ENCODE results near the gene ABHD14A. TPM values are rescaled to one million over a fixed set of nuclear protein-coding genes. Genes with fewer than 3 reads are reported as not detected.

The ABHD14A gene
- polyA plus RNA-seq, 6 donors from 2014 or later = 32.9 to 66.0 (median 40.4) TPM

DNA sequence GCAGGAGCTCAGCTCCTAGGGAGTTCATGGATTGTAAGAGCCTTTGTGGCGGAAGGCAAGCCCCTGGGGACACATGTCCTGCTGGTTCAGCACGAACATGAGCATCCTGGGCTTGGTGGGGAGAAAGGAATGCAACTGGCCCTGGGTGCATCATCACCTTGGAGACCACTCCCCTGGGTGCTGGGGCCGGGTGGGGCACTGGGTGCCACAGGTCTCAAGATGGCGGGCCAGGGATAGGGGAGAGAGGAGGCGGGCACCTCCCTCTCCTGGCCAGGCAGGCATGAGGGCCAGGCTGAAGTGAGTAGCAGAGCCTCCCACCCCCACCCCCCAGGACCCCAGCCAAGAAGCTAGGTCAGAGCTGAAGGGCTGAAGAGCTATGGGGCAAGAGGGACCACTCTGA lies 8.4 kb upstream of the ABHD14A start:
- H3K27me3 Mint-ChIP-seq = peaks cover 0 to 15% (median 4%) of the 10 kb centered on the region in 3 donors
- no peaks in the 10 kb centered on the region for H3K9me3 Mint-ChIP-seq
- DNase-seq = no peak
- peak overlapping the region; percentile 65 to 90 (median 88) for H3K4me3 Mint-ChIP-seq
- H3K4me1 Mint-ChIP-seq = peaks cover 16 to 32% (median 18%) of the 10 kb centered on the region in 3 donors
- H3K36me3 Mint-ChIP-seq = no peaks in the 10 kb centered on the region
- ATAC-seq (ENCODE audit: low read depth in 2 of 2) = no peak
- peak overlapping the region in 1 of 6 donors; percentile 79 for H3K27ac Mint-ChIP-seq

DNA sequence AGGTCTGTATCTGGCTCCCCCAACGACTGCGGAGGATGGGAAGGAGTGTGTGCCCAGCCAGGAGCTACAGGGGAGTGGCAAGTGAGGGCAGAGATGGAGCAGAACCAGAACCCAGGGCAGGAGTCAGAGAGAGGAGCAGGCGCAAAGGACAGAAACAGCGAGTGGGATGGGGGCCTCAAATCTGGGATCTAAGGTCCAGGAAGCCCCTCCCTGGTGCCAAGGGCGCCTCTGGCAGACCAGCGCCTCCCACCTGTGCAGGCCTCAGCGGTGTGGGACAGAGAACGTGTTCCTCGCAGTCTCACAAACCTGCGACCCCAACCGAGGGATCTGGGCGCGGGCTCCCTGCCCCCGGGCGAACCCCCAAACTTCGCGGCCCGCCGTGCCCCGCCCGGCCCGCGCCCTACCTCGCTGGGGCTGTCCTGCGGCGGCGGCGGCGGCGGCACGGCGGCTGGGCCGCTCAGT lies 7.9 kb upstream of the ABHD14A start:
- H3K36me3 Mint-ChIP-seq = no peaks in the 10 kb centered on the region
- H3K9me3 Mint-ChIP-seq = no peaks in the 10 kb centered on the region
- ATAC-seq (ENCODE audit: low read depth in 2 of 2) = peak; percentile 74 to 75
- peaks cover 0 to 15% (median 0%) of the 10 kb centered on the region in 3 donors for H3K27me3 Mint-ChIP-seq
- peak overlapping the region in 1 of 6 donors; percentile 79 for H3K27ac Mint-ChIP-seq
- H3K4me3 Mint-ChIP-seq = peak overlapping the region; percentile 65 to 90 (median 88)
- peaks cover 16 to 32% (median 18%) of the 10 kb centered on the region in 3 donors for H3K4me1 Mint-ChIP-seq
- DNase-seq = peak; percentile 27

DNA sequence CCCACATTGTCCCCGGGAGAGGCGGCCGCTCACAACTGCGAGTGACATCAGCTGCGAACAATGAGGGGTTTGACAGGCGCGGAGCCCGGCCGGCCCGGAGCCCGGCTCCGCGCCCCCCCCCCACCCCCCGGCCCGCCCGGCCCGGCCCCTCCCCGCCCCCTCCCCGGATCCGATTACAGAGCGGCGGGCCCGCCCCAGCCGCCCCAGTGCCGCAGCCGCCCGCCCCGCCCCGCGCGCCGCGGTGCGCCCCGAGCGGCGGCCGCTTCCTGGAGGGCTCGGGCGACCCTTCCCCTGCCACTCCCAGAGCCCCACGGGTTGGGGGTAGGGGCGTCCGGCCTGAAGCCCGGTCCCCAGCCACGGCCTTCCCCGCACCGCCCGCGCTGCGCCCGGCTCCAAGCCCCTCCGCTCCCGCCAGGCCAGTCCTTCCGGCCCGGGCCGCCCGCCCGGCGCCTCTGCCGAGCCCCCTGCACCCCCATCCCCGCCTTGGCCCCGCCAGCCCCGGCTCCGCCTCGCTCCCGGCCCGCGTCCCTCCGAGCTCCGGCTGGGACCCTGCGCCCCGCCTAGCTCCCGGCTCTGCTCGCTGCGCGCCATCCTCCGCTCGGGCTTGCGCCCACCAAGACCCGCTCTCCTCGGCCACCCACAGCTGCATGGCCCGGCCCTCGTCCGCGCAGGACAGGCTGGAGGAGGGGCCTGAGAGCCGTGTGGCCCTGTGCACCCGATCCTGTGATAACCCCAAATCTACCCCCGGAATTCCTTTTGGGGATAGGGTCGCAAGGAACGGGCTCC lies 7.3 kb upstream of the ABHD14A start, which contains the start of gene PCBP4:
Gene PCBP4, minus strand, starts transcription at position 71 of the 786 bp plus-strand sequence. CDS start 6,214 bp downstream, outside the sequence.
- peak; percentile 67 to 76 for ATAC-seq (ENCODE audit: low read depth in 2 of 2)
- H3K4me1 Mint-ChIP-seq = peaks cover 18 to 32% (median 19%) of the 10 kb centered on the region in 3 donors
- DNase-seq = peak; percentile 22

DNA sequence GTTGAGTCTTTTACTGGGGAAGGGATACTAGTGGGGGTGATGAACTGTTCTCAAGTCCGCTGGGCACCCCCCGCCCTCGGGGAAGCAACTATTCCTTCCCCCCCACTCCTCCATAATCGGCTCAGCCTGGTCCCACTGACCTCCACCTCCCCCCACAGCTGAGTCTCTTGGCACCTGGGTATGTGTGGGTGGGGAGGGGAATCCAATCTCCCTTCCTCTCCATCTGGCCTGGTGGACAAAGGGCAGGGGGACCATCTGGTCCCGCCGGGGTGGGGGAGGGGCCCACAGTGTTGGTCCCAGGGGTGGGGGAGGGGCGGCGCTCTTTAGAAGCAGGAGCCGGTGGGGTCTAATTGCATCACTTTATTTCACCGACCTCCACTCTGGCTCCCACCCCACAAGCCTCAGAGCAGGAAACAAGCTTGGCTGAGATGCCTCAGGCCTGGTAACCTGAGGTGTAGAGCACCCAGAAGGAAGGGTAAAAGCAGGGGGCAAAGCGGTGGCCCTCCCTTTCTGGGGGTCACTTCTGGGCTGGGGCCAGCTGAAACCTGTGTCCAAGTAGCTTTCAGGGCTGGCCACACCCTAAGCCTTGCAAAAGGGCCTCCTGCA lies 6.6 kb upstream of the ABHD14A start:
- Mint-ChIP-seq H3K27ac (peak overlapping the region in 1 of 6 donors; percentile 85), H3K9me3 (no peaks in the 10 kb centered on the region), H3K4me3 (peak overlapping the region; percentile 70 to 95 (median 90)), H3K4me1 (peaks cover 18 to 32% (median 22%) of the 10 kb centered on the region in 3 donors), H3K36me3 (no peaks in the 10 kb centered on the region), H3K27me3 (peaks cover 0 to 15% (median 0%) of the 10 kb centered on the region in 3 donors)
- ATAC-seq (ENCODE audit: low read depth in 2 of 2) = no peak
- no peak for DNase-seq

More for the DNA sequence above, 7.3 kb upstream of the ABHD14A start, which contains the start of gene PCBP4:
- peaks cover 0 to 15% (median 0%) of the 10 kb centered on the region in 3 donors for H3K27me3 Mint-ChIP-seq
- peak within 1 kb of the TSS in 1 of 6 donors; percentile 85 for H3K27ac Mint-ChIP-seq
- H3K4me3 Mint-ChIP-seq = peak within 1 kb of the TSS; percentile 78 to 95 (median 90)
- H3K9me3 Mint-ChIP-seq = no peaks in the 10 kb centered on the region
- H3K36me3 Mint-ChIP-seq = no peaks in the 10 kb centered on the region

DNA sequence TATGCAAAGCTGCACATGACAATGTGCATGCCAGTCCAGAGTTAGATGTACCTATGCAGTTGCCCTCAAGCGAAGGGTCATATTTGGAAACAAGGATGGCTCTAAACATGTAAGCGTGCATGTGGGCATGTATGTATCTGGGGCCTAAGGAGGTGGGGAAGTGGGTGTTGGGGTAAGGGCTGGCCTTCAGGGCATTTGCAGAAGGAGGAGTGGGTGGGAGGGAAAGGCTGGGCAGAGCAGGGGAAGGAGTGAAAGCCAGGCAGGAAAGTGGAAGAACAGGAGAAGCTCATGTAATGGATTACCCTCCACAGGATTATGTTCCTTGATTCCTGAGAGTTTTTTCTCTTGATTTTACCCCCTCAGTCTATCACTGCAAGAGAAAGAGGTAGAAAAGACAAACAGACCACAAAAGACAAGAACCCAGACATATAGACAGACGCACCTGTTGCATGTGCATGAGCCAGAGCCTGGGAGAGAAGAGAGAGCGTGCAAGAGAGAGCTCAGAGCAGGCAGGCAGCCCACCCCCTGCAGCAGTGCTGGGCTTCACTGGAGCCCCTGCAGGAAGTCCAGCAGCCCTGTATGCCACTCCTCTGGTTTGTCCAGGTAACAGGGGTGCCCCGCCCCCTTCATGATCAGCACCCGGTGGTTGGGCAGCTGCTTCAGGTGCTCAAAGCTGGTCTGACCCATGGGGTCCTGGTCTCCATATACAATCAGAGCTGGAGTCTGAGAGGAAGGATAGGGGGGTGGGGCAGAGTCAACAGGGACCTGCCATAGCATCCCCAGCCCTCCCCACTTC lies 5.8 kb upstream of the ABHD14A start:
- peak overlapping the region in 6 of 8 donors; percentile 32 to 93 (median 63) for H3K4me3 Mint-ChIP-seq
- H3K9me3 Mint-ChIP-seq = no peaks in the 10 kb centered on the region
- H3K27ac Mint-ChIP-seq = peak overlapping the region in 3 of 6 donors; percentile 13 to 70 (median 20)
- H3K27me3 Mint-ChIP-seq = peaks cover 0 to 15% (median 0%) of the 10 kb centered on the region in 3 donors
- ATAC-seq (ENCODE audit: low read depth in 2 of 2) (no peak), DNase-seq (no peak)
- peaks cover 18 to 39% (median 30%) of the 10 kb centered on the region in 3 donors for H3K4me1 Mint-ChIP-seq
- no peaks in the 10 kb centered on the region for H3K36me3 Mint-ChIP-seq

DNA sequence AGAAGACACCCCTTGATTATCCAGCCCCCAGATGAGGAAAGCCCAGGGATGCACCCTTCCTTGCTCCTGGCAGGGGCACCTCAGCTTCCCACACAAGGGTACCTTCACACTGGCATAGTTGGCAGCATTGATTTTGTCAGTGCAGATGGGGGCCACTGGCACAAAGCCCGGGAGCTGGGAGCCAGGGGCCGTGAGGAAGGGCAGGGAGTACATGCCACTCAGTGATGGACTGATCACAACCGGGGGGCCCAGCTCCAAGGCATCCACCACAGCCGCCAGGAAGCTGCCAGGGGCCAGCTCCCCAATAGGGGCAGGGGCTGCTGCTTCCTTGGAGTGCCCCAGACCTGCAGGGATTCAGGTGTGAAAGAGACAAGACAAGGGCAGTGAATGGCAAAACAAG lies 5.0 kb upstream of the ABHD14A start:
- no peaks in the 10 kb centered on the region for H3K9me3 Mint-ChIP-seq
- H3K4me1 Mint-ChIP-seq = peaks cover 18 to 43% (median 37%) of the 10 kb centered on the region in 3 donors
- DNase-seq = no peak
- no peak overlapping the region for H3K27ac Mint-ChIP-seq
- H3K36me3 Mint-ChIP-seq = no peaks in the 10 kb centered on the region
- peaks cover 0 to 10% (median 0%) of the 10 kb centered on the region in 3 donors for H3K27me3 Mint-ChIP-seq
- peak overlapping the region in 1 of 8 donors; percentile 70 for H3K4me3 Mint-ChIP-seq
- ATAC-seq (ENCODE audit: low read depth in 2 of 2) = no peak

DNA sequence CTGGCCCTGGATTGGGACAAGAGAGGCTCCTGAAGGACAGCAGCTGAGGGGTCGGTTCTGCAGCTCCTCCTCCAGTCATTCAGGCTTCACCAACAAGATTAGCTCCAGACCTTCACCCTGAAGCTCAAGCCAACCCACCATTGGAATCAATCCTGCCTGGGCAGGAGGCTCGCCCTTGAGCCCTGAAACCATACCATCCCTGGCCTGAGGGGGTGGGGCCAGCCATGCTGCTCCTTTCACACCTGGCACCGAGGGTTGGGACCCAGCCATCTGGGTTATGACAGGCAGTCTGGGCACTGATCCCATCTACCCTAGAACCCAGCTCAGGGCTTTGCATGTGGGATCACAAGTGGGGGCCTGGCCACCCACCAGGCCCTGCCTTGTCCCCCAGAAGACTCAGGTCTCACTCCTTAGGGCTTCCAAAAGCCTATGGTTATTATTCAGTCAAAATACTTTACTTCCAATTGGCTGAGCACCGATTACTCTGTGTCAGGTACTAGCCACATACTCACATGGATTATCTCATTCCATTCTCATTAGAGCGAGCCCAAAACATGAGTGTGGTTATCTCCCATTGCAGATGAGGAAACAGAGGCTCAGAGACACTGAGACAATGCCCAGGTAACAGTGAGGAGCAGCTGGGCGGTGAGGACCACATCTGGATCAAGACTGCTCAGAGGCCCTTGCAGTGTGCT lies 4.1 kb upstream of the ABHD14A start:
- peaks cover 0 to under 1% (median 0%) of the 10 kb centered on the region in 3 donors for H3K27me3 Mint-ChIP-seq
- H3K4me3 Mint-ChIP-seq = peak overlapping the region in 4 of 8 donors; percentile 29 to 83 (median 60)
- H3K4me1 Mint-ChIP-seq = peaks cover 20 to 51% (median 39%) of the 10 kb centered on the region in 3 donors
- no peak for ATAC-seq (ENCODE audit: low read depth in 2 of 2)
- peak overlapping the region in 1 of 6 donors; percentile 44 for H3K27ac Mint-ChIP-seq
- no peak for DNase-seq
- H3K9me3 Mint-ChIP-seq = no peaks in the 10 kb centered on the region
- H3K36me3 Mint-ChIP-seq = no peaks in the 10 kb centered on the region

DNA sequence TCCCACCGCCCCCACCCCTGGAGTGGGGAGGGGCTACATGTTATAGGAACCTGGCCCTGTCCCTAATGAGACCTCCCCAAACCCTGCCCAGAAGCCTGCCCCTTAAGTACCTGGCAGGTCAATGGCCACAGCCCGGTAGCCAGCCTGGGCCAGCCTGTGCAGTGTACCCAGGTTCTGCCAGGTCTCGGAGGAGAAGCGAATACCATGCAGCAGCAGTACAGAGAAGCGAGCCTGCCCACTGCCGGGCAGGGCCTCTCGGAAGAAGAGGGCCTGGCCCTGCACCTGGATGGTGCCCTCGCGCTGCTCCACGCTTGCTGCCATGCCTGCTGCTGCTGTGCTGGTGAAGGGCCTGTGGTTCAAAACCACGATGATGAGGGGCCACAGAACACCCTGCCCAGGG lies 3.5 kb upstream of the ABHD14A start:
- Mint-ChIP-seq H3K9me3 (no peaks in the 10 kb centered on the region), H3K27me3 (no peaks in the 10 kb centered on the region), H3K4me3 (peak overlapping the region in 4 of 8 donors; percentile 19 to 83 (median 60)), H3K36me3 (no peaks in the 10 kb centered on the region), H3K4me1 (peaks cover 16 to 50% (median 38%) of the 10 kb centered on the region in 3 donors), H3K27ac (no peak overlapping the region)
- ATAC-seq (ENCODE audit: low read depth in 2 of 2) = no peak
- DNase-seq = no peak

DNA sequence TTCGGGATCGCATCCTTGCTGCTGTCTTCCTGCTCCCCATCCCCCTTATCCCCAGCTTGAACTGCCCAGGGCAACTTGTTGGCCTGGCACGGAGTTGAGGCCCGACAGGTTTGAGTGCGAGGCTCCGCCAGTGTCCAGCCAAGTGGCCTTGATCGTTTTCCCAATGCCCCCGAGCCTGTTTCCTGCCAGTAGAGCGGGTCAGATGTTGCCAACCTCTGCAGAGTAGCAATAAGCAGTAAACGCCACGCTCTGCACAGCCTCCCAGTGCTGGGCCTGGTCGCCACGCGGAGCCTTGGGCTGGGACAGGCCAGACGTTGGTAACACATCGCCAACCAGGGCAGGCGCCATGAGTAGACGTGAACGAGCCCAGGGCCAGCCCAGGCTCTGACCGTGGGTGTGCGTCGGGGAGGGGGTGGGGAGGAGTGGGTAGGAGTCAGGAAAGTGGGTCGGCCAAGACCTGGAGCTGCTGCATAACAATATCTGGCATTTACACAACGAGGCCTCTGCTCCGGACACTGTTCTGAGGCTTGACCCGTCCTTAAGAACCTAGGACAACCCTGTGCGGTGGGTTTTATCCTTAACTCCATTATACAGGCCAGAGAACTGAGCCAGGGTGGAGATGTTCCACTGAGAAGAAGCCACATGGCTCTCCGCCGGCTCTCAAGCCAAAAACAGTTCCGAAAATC lies 444 bp upstream of the ABHD14A start:
- no peaks in the 10 kb centered on the region for H3K27me3 Mint-ChIP-seq
- ATAC-seq (ENCODE audit: low read depth in 2 of 2) = peak; percentile 6 to 8

DNA sequence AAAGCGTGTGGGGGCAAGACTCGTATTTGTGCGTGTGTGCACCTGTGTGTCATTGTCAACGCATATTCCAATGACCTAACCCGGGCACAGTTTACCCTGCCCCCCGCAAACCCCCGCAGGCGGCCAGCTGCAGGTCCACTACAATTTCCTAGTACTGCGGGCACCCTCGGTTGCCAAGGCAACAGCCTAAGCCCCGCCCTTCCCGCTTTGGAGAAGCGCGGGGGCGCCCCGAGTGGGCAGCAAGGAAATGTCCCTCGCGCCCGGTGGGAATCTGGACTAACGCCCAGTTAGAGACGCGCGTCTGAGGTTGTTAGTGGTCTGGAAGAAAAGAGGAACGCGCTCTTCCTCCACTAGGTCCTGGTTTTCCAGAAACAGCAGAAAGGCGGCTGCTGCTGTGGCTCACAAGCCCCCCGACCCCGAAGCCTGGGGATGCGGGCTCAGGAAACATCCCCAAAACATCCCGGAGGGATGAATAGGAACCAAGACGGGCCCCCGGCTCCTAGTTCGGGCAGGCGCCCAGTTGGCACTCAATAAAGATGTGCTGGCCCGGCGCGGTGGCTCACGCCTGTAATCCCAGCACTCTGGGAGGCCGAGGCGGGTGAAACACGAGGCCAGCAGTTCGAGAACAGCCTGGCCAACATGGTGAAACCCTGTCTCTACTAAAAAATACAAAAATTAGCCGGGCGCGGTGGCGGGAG lies 1.1 kb downstream of the ABHD14A start:
- H3K4me3 Mint-ChIP-seq = peak overlapping the region; percentile 83 to 97 (median 91)
- H3K4me1 Mint-ChIP-seq = peaks cover 19 to 42% (median 28%) of the 10 kb centered on the region in 3 donors
- no peaks in the 10 kb centered on the region for H3K36me3 Mint-ChIP-seq
- H3K27ac Mint-ChIP-seq = peak overlapping the region in 4 of 6 donors; percentile 45 to 74 (median 60)
- no peaks in the 10 kb centered on the region for H3K9me3 Mint-ChIP-seq
- DNase-seq = peak; percentile 37
- no peaks in the 10 kb centered on the region for H3K27me3 Mint-ChIP-seq
- ATAC-seq (ENCODE audit: low read depth in 2 of 2) = no peak

More for the DNA sequence above, 444 bp upstream of the ABHD14A start:
- Mint-ChIP-seq H3K27ac (peak overlapping the region in 5 of 6 donors; percentile 49 to 95 (median 85)), H3K36me3 (no peaks in the 10 kb centered on the region), H3K9me3 (no peaks in the 10 kb centered on the region), H3K4me3 (peak overlapping the region; percentile 87 to 97 (median 95)), H3K4me1 (peaks cover 16 to 40% (median 33%) of the 10 kb centered on the region in 3 donors)
- DNase-seq = peak; percentile 24

DNA sequence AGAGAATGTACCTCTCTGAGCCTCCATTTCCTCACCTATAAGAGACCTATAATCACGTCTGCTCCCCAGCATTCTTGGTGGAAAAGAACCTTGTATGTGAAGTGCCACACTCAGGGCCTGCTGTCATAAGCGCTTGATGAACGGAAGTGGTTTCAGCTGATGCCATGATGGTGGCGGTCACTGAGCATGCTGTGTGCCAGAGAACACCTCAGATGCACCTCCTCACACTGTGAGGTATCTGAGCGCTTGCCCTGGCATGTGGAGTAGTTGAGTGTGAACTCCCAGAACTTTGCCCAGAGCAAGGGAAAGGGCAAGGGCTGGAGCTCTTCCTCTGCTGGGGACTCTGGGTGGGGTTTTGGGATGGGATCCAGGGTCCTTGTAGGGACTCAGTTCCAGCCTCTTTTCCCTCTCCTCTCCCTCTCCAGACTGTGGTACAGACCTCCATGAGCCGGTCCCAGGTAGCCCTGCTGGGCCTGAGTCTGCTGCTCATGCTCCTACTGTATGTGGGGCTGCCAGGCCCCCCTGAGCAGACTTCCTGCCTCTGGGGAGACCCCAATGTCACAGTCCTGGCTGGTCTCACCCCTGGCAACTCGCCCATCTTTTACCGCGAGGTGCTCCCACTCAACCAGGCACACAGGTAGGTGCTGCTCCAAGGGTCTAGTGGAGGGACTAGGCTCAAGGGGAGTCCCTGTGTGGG lies 2.7 kb downstream of the ABHD14A start:
- Mint-ChIP-seq H3K4me3 (peak overlapping the region in 5 of 8 donors; percentile 25 to 90 (median 56)), H3K4me1 (peaks cover 27 to 54% (median 36%) of the 10 kb centered on the region in 3 donors), H3K27ac (peak overlapping the region in 4 of 6 donors; percentile 53 to 93 (median 85)), H3K9me3 (no peaks in the 10 kb centered on the region), H3K27me3 (no peaks in the 10 kb centered on the region), H3K36me3 (no peaks in the 10 kb centered on the region)
- DNase-seq (no peak), ATAC-seq (ENCODE audit: low read depth in 2 of 2) (no peak)

Data from naive B cell (primary cell).